ENCODE measurements around the gene SMAD3.

Gene SMAD3

GRCh38 chr15:67210555-67211168 lies 145.3 kb downstream of the SMAD3 start:
- no peak for DNase-seq

GRCh38 chr15:67212684-67213367 lies 147.4 kb downstream of the SMAD3 start:
- no peak for DNase-seq

- no peak for DNase-seq
Measured at GRCh38 chr15:67215102-67215501, 149.7 kb downstream of the SMAD3 start.

- DNase-seq: no peak
Measured at GRCh38 chr15:67216859-67217258, 151.5 kb downstream of the SMAD3 start.

- DNase-seq: no peak
Measured at GRCh38 chr15:67218428-67218827, 153.0 kb downstream of the SMAD3 start.

GRCh38 chr15:67219288-67219687 lies 153.9 kb downstream of the SMAD3 start:
- DNase-seq: no peak

- no peak for DNase-seq
Measured at GRCh38 chr15:67224889-67225288, 159.5 kb downstream of the SMAD3 start.

GRCh38 chr15:67225336-67225735 lies 159.9 kb downstream of the SMAD3 start:
- DNase-seq: no peak

GRCh38 chr15:67227431-67227830 lies 162.0 kb downstream of the SMAD3 start:
- DNase-seq: no peak

- no peak for DNase-seq
Measured at GRCh38 chr15:67227846-67228245, 162.4 kb downstream of the SMAD3 start.

GRCh38 chr15:67228286-67228685 lies 162.9 kb downstream of the SMAD3 start:
- DNase-seq: no peak

GRCh38 chr15:67230504-67230903 lies 165.1 kb downstream of the SMAD3 start:
- DNase-seq: no peak

- no peak for DNase-seq
Measured at GRCh38 chr15:67232591-67232990, 167.2 kb downstream of the SMAD3 start.

GRCh38 chr15:67240235-67241131 lies 175.1 kb downstream of the SMAD3 start:
- no peak for DNase-seq

GRCh38 chr15:67241132-67241855 lies 175.9 kb downstream of the SMAD3 start:
- no peak for DNase-seq

GRCh38 chr15:67242708-67243111 lies 177.3 kb downstream of the SMAD3 start:
- DNase-seq: no peak

Measured in activated T-cell treated with anti-CD3 and anti-CD28 coated beads for 4 hours (primary cell).